HG03025 (cell line): ENCODE measurements around the gene PRDM5.
"Not testable (repeated sequence)": the region's sequence is repeated elsewhere in the genome, so short reads cannot be mapped to it uniquely, and the experiment has no call there.

Experiments
- ATAC-seq: cut with Tn5 transposase; IDR thresholded peaks from one replicate; pipeline ENCODE4 v1.9.1; 2021; ENCODE audit warnings: mild to moderate bottlenecking, moderate library complexity; ENCODE audit not compliant: unreplicated experiment, low FRiP score

The PRDM5 gene

GRCh38 chr4:120671538-120671937 is 251.0 kb downstream of the PRDM5 start:
- ATAC-seq, result no peak

- no peak for ATAC-seq
These were observed 255.4 kb downstream of the PRDM5 start for GRCh38 chr4:120667102-120667501.

GRCh38 chr4:120664851-120665250 is 257.7 kb downstream of the PRDM5 start:
- ATAC-seq, result no peak

GRCh38 chr4:120659616-120660170 is 262.8 kb downstream of the PRDM5 start:
- no peak for ATAC-seq

- ATAC-seq, result no peak
These were observed 263.8 kb downstream of the PRDM5 start for GRCh38 chr4:120658772-120659171.

- ATAC-seq, result no peak
These were observed 268.5 kb downstream of the PRDM5 start for GRCh38 chr4:120653804-120654573.

- ATAC-seq, result not testable (repeated sequence)
These were observed 274.2 kb downstream of the PRDM5 start for GRCh38 chr4:120648336-120648735.
